NB4 (cell line): Measurements from ENCODE around the gene SMPD3.

ENCODE experiments used
- DNase-seq: peaks from one replicate; pipeline ENCODE4 v3.0.0; 2010; ENCODE audit warnings: low read depth
- H3K4me3 ChIP-seq: one replicate; pipeline ENCODE4 v1.5.1; 2011; ENCODE audit warnings: mild to moderate bottlenecking, low read depth, low read length, moderate library complexity
- CTCF ChIP-seq: IDR thresholded peaks from one replicate; pipeline ENCODE4 v1.5.1; 2012; ENCODE audit warnings: low read depth, low read length
- MAX ChIP-seq: IDR thresholded peaks from 2 replicates; pipeline ENCODE4 v1.6.1; 2011; ENCODE audit warnings: low read depth, low read length
- MYC ChIP-seq: IDR thresholded peaks from 2 replicates; pipeline ENCODE4 v1.6.1; 2011; ENCODE audit warnings: low read depth, low read length
- POLR2A ChIP-seq: IDR thresholded peaks from 2 replicates; pipeline ENCODE4 v1.6.1; 2011; ENCODE audit warnings: mild to moderate bottlenecking; ENCODE audit not compliant: insufficient read length; ENCODE audit errors: extremely low read depth

Gene SMPD3

DNA sequence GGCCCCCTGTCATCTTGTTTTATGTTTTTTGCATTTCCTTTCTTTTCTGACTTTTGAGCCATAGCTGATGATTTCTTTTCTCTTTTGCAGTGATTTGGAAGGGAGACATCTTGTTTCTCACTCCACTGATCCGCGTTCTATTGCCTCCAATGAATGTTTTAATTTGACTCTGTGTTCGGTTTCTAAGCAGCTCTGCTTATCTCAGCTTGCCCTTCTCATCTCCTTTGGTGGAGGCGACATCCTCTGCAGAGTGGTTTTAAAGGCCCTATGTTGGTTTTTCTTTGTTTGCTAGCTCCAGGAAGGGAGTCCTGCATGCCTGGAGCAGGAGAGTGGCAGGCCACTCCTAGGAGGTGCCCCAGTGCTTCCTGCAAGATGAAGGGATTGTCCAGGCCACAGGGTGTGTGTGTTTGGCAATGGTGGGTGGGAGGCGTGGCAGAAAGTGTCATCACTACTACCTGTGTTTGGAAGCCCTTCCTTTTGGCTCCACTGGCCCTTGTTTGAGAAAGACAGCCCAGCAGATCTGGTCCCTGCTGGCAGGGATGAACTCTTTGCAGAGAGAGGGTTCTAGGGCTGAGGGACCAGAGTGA, 13.6 kb downstream of the SMPD3 start:
- no peak overlapping the region for H3K4me3 ChIP-seq
- no peak for DNase-seq
- TF ChIP-seq CTCF (no peak), MYC (no peak), MAX (no peak), POLR2A (no peak)

- TF ChIP-seq POLR2A: no peak
- no peak for TF ChIP-seq CTCF
- TF ChIP-seq MYC: no peak
- TF ChIP-seq MAX: no peak
- DNase-seq: no peak
Observed at GRCh38 chr16:68433316-68433715, 15.0 kb downstream of the SMPD3 start.

GRCh38 chr16:68432701-68433100, 15.6 kb downstream of the SMPD3 start:
- TF ChIP-seq MYC (no peak), CTCF (no peak), POLR2A (no peak), MAX (no peak)
- no peak for DNase-seq
- H3K4me3 ChIP-seq: no peak overlapping the region

More at GRCh38 chr16:68433316-68433715, 15.0 kb downstream of the SMPD3 start:
- H3K4me3 ChIP-seq: no peak overlapping the region

DNA sequence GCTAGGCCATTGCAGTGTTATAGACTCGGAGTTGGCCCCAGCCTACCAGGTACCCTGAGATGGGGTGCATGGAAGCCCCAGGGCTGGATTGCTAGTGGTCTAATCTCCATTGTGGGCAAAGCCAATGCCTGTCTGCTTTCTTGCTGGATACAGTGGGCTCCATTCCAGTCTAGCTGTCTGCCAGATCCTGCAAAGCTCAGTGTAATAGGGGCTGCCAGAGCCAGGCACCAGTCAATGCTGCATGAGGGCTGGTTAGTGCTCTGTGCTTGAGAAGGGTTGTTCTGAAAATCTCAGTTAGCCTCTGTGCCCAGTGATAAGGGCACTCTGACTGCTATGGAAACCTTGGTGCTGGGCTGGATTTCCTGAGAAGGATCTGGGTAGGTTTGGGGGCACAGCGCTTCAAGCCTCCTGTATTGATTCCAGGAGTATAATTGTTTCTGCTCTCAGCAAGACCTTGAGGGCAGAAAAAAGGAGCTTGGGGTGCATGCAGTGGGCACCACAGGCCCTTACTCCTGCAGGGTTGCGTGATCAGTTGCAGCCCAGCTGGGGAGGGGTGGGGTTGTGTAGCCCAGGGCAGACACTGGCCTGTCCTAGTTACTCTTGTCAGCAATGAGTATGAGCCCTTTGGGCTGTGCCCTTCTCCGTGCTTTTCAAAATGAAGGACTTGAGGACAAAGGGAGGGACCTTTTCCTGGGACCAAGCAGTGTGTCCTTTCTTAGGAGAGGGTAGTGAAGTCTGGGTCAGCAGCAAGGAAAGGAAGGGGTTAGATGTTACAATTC, 19.0 kb downstream of the SMPD3 start:
- DNase-seq: no peak

GRCh38 chr16:68427649-68428303, 20.5 kb downstream of the SMPD3 start:
- no peak for TF ChIP-seq MYC
- no peak for TF ChIP-seq POLR2A
- no peak for TF ChIP-seq MAX
- no peak for TF ChIP-seq CTCF
- no peak overlapping the region for H3K4me3 ChIP-seq
- no peak for DNase-seq

More for the DNA sequence above, 19.0 kb downstream of the SMPD3 start:
- TF ChIP-seq POLR2A (no peak), MAX (no peak), MYC (no peak), CTCF (no peak)
- no peak overlapping the region for H3K4me3 ChIP-seq

DNA sequence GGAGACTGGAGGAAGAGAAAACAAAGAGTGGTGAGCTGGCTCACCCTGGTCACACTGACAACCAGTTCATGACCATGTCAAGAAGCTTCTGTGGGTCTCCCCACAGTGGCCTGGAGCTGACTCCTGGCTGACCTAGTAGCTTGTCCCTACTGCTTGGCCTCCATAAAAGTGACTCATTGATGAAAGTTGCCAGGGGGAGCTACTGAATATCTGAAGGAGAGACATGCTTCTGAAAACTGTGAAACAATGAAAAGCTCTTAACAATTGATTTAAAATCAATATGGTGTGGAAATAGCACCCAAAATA, 22.0 kb downstream of the SMPD3 start:
- TF ChIP-seq POLR2A: no peak
- no peak for TF ChIP-seq CTCF
- TF ChIP-seq MAX: no peak
- TF ChIP-seq MYC: no peak
- no peak overlapping the region for H3K4me3 ChIP-seq
- DNase-seq: no peak
